Transverse colon (tissue), 4 donors: Measurements from ENCODE around the gene KLHDC10.

Experiments used
- CTCF ChIP-seq, 5 experiments: fragments of 200-600 bp in 3 of 5; fragments of 450-650 bp in 2 of 5; sonication (generic) in 3 of 5; IDR thresholded peaks; 1 replicate in 2 of 5; 2 replicates in 3 of 5; pipeline ENCODE4 v1.5.1; 2016 to 2017; ENCODE audit warnings: antibody characterized with exemption in 5 of 5, inconsistent platforms in 3 of 5, mild to moderate bottlenecking in 2 of 5, moderate library complexity in 1 of 5
- POLR2A ChIP-seq: fragments of 450-650 bp; IDR thresholded peaks from one replicate; pipeline ENCODE4 v1.6.1; 2016; ENCODE audit warnings: antibody characterized with exemption, mild to moderate bottlenecking, moderate library complexity
- POLR2AphosphoS5 ChIP-seq, 3 donors: sonication (generic); formaldehyde crosslinking; IDR thresholded peaks; one replicate each; pipeline ENCODE4 v1.6.1; 2016; ENCODE audit warnings: antibody characterized with exemption in 3 of 3

- TF ChIP-seq CTCF (IDR thresholded peaks at IDR 0.05) (no peak), POLR2A (no peak), POLR2AphosphoS5 (IDR thresholded peaks at IDR 0.05) (no peak)
These were observed 112.7 kb downstream of the KLHDC10 start for GRCh38 chr7:130182990-130183389.
